HS-5 (cell line): Measurements from ENCODE around the gene NGDN.

Source experiments
- DNase-seq: peaks from one replicate; pipeline ENCODE4 v3.0.0-alpha.2; 2012; ENCODE audit warnings: low read depth

Gene NGDN

GRCh38 chr14:23469906-23470403 is 452 bp downstream of the NGDN start:
- DNase-seq, result no peak

- no peak for DNase-seq
Observed at GRCh38 chr14:23470947-23471346, 1.4 kb downstream of the NGDN start.

GRCh38 chr14:23478109-23478759 is 8.7 kb downstream of the NGDN start:
- DNase-seq, result peak; percentile 36

DNA sequence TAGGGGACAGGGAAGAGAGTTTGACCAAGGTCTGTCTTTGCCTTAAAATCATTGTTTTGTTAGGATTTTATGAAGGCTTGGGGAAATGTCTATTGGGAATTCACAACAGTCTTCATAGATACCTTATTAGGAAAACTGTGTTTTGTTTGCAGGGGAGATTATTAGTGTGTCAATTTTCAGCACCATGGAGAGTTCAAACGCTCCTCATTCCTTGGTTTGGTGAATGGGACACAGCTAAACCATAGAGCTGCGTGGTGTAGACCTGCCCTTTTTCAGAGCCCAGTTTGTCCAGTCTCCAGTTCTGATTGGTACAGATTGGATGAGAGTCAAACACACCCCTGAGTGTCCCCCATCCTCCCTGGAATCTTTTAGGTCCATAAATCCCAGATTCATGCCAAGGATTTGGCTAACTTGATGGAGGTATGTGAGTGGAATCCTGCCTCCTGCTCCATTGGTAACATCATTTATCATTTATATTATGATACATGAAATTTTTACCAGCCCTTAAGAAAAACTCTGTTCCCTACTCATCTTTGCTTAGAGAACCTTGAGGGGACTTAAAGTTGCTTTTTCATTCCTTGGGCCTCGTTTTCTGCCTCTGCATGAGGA is 12.0 kb downstream of the NGDN start:
- no peak for DNase-seq

DNA sequence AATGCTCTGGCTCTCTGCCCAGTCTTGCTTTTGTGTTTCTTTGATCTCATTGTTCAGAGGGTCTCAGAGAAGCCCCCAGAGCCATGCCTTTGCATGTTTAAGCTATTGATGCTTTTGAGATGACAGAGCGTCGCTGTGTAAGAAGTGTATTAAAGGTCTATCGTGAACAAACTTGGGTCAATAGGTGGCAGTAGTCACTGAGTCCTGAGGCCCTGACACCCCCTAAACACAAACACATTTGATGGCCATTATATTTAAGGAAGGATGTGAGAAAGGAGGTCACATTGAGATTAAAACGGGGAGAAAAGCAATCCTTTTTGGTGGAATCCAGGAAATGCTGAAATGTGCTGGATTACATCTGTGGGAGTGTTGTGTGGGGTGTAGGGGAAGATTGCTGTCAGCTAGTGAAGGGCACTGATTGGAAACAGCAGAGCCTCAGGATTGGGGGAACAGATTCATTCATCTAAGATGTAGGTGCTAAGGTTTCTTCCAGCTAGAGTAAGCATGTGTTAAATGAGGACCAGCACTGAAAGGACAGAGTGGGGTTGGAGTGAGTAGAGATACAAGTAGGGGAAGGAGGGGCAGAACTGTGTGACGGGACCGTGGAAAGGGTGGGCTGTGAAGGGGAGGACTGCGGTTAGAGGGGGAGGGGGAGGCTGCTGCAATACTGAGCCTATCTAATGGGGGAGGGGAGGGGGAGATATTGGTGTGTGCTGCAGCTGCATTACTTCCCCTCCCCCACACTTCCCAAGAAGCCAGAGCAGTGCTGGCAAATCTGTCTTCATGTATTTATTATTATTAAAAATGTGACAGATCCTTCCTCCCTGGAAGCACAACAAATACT is 12.7 kb downstream of the NGDN start:
- no peak for DNase-seq

GRCh38 chr14:23482823-23483148 is 13.3 kb downstream of the NGDN start:
- DNase-seq, result no peak

GRCh38 chr14:23483236-23483854 is 13.8 kb downstream of the NGDN start:
- no peak for DNase-seq

DNA sequence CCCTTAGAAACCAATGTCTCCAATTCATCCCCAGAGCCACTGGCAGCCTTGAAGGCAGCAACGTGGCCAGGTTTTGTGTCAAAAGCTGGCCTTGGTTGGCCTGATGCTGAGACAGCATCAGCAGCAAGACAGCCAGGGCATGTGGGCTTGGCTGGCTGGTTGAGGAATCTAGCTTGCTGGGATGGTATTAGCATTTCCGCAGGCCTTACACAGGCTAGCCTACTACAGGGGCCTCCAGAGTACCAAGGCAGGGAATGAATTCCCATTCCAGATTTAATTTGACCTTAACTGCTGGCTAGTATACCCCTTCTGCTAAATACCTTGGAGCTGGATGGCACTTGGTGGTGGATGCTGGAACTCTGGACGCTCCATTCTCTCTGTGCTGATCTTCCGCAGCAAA is 15.8 kb downstream of the NGDN start:
- DNase-seq, result no peak

DNA sequence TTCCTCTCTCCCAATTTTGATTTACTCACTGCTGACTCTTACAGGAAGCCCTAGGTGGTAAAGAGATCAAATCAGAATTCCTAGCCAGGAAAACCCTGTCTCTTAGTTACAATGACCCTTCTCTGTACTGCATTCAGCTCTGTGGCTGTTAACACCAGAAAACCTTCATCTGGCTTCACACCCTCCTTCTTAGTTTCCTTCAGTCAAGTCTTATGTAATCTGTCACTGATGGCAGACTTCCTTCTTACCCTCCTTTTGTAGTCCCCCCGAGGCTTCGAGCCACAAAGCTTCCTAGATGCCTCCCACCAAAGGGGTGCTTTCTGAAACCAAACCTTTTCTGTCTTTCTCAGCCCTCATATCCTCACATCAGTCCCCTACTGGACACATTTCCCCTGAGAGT is 16.5 kb downstream of the NGDN start:
- DNase-seq, result no peak

- DNase-seq, result no peak
Observed at GRCh38 chr14:23487216-23487615, 17.7 kb downstream of the NGDN start.

DNA sequence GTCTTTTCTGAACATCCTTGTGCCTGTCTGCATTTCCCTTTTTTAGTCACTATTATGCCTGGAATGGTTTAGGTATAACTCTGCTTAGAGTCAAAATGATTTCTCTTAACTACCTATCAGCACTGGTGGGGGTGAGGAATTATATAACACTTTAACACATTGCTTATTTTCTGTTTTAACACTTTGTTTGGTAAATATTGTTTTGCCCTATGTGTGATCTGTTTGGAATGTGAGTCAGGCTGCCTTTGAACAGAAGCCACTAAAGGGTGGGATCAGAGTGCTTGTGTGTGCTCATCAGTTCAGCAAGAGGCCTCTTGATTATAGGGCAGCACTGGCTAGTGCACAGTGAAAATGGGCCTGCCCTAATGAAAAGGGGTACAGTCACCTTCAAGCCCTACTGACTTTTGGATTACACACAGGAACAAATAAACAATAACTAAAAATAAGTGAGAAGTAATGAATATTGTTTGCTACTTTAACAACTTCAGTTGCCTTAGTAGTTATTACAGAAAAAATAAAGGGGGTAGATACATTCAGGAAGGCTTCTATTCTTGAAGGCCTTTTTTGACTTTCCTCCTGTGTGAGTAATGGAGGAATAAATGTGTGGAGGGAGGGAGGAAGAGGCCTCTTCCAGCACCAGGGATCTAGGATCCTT is 23.2 kb downstream of the NGDN start:
- DNase-seq, result no peak

DNA sequence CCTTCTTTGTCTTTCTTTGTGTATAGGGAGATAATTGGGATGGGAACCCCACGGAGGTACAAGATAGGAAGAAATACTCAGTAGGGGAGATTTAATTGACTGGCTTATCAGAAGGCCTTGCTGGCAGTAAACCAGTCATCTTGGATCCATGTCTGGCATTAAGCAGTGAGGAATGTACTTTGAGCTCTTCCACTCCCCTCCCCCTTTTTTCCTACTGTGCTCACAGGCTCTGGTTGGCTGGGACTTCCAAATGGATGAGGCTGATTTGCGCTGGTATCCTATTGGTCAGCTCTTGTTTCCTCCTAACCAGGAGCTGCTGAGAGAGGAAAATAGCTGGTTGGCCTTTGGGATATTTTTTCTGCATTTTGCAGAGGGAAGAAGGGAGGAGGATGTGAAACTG is 24.7 kb downstream of the NGDN start:
- no peak for DNase-seq

- DNase-seq, result no peak
Observed at GRCh38 chr14:23512156-23512555, 42.7 kb downstream of the NGDN start.

DNA sequence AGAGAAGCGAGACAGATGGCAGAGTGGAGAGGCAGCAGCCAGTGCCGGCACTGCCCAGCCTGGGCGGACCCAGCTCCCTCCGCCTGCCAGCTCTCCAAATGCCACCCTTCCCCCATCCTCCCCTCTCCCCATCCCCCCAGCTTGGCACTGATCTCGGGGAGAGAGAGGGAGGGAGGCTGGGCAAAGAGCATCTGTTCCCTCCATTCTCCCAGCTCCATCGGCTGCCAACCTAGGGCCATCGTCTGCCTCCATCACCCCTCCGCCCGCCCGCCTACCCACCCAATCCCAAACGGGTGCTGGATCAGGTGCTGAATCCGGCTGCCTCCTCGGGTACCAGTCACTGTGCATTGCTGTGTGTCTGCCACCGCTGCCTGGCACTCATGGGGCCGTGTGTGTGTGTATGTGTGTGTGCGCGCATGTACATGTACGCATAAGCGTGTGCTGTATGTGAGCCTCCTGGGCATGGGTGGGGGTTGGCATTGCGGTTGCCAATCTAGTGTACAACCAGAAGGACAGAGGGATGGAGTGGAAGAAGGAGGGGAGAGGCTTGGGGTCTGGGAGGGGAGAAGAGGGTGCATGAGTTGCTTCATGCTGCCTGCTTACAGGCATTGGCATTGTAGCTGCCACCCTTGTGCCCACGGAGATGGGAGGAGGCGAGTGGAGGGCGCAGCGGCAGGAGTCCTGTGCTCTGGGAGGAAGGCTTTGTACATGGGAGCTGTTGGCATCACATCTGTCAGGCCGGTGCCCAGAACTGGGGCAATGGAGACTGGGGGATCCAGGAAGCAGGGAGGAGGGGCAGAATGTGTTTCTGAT is 43.7 kb downstream of the NGDN start:
- DNase-seq, result no peak

DNA sequence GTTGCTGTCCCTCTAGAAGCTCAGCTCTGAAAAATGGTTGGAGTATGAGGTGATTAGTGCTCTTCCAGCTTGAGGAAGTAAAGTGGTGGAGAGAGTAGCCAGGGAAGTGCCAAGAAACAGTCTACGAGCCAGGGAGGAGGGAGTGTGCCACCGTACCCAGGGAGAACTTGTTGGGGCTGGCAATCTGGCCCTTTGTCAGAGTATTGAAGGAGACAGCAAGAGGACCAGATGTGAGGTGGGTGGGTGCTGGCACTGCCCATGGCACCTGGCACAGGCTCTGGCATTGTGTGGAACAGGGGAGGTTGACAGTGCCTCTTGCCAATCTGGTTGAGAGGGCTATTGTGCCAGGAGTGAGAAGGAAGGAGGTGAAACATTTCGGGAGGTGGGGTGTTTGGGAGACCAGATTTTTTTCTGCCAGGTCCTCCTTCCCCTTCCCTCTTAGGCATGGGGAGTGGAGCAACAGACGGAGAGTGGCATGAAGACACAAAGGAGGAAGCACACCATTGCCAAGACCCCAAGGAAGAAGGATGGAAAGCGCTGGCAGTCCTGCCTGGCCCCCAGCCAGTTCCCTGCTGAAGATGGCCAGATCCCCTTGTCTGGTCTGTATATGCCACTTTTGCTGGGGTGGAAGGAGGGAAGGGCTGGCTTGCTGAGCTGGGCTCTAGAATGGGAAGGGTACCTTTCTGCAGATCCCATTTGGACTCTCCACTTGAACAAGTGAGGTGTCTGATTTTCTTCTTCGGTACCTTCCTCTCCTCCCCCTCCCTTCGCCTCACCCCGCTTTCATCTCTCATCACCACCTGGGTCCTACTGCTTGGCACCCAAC is 44.5 kb downstream of the NGDN start:
- DNase-seq, result no peak

DNA sequence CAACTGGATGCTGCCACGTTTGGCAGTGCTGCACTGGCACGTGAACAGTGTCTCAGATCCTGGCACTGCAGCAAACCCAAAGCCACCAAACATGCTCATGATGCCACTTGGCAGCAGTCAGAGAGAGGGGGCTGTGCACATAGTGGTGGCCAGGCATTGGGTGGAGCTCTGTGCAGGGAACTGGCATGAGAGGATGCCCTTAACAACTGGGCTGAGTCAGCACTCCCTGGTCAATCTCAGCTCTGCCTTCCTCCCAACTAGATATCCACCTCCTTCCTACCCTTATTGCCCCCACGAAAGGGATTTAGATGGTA is 45.1 kb downstream of the NGDN start:
- no peak for DNase-seq

- no peak for DNase-seq
Observed at GRCh38 chr14:23517650-23518326, 48.3 kb downstream of the NGDN start.

DNA sequence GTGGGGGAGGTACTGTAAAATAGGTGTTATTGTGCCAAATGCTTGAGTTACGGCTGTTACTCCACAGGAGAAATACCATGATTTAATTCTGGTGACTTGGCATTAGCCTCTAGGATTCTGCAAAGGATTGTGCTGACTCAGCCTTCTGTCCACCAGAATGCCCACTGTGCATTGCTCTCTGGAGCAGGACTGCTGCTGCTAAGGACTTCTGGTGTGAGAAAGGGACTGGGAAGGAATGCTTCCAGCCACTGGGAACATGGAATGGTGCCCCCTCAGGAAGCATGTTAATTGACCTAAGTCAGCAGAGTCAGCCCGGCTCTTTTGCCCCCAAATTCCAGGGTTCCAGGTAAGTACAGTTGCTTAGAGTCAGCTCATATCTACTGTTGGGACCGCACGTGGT is 49.2 kb downstream of the NGDN start:
- DNase-seq, result no peak

DNA sequence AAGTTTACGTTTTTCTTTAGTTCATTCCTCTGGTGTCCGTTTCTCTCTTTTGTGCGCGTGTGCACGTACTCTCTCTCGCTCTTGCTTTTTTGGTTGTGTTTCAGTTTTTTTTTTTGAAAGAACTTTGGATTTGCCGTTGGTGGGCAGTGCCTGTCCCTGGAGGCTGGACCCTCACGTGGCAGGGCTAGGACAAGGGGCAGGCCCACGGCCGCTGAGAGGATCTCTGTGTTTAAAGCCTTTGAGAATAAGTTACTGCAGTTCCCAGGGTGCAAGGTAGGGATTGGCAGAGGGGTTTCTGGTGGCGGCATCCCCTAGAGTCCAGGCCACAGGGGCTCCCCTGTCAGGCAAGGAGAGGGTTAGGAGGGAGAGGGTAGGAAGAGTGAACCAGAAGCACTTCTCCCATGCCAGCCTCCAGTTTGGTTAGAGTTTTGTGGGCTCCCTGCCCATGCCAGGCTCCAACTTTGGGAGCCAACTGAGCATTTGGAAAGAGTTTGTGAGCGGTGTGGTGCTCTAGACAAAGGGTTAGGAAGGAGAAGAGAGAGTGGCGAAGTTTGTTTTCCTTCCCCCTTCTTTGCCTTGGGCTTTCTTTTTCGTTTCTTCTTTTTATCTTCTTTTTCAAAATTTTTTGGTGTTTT is 51.5 kb downstream of the NGDN start:
- no peak for DNase-seq
